ENCODE measurements around the gene TMEM174.

The TMEM174 gene

DNA sequence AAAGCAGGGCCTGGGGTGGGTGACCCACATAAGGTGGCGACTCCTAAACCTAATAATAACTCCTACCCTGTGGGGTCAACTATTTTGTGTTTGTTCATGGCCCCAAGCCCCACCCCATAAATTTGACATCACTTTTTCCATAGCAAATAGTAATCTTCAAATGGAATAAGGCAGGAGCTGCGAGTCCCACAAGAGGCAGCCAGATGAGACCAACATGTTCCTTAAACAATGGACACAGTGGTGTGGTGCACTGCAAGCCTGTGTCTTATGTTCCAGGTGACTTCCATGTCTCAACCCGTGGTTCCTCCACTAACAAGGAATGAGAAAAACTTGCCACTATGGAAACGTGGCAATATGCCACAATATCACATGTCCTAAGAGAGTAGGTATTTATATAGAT, 20.6 kb downstream of the TMEM174 start:
- ATAC-seq (ENCODE audit: insufficient read depth, low read depth) (no peak), DNase-seq (no peak)
- H3K27ac ChIP-seq (ENCODE audit: low read length), result no peak overlapping the region
- no peak overlapping the region for H3K4me3 ChIP-seq (ENCODE audit: low read depth in 1 of 2, low read length in 2 of 2)
- peaks cover 4% of the 10 kb centered on the region for H3K27me3 ChIP-seq (ENCODE audit: insufficient read depth, low read length, poor library complexity)
- TF ChIP-seq, protein P1, sequence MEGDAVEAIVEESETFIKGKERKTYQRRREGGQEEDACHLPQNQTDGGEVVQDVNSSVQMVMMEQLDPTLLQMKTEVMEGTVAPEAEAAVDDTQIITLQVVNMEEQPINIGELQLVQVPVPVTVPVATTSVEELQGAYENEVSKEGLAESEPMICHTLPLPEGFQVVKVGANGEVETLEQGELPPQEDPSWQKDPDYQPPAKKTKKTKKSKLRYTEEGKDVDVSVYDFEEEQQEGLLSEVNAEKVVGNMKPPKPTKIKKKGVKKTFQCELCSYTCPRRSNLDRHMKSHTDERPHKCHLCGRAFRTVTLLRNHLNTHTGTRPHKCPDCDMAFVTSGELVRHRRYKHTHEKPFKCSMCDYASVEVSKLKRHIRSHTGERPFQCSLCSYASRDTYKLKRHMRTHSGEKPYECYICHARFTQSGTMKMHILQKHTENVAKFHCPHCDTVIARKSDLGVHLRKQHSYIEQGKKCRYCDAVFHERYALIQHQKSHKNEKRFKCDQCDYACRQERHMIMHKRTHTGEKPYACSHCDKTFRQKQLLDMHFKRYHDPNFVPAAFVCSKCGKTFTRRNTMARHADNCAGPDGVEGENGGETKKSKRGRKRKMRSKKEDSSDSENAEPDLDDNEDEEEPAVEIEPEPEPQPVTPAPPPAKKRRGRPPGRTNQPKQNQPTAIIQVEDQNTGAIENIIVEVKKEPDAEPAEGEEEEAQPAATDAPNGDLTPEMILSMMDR (IDR thresholded peaks at IDR 0.05; ENCODE audit: borderline replicate concordance, extremely low read depth, low read length, poor library complexity, severe bottlenecking), result no peak
- no peak for TF ChIP-seq EZH2 (IDR thresholded peaks at IDR 0.05; ENCODE audit: borderline replicate concordance, low read depth, low read length, severe bottlenecking)
- H3K9me3 ChIP-seq (ENCODE audit: insufficient read depth, low read length, severe bottlenecking), result no peaks in the 10 kb centered on the region
- H3K4me2 ChIP-seq (ENCODE audit: insufficient read depth, low read length), result no peak overlapping the region
- H2AFZ ChIP-seq (ENCODE audit: low read depth, low read length), result no peak overlapping the region
- H4K20me1 ChIP-seq (ENCODE audit: insufficient read depth, low read length), result no peaks in the 10 kb centered on the region
- H3K9ac ChIP-seq (ENCODE audit: low read depth, low read length), result no peak overlapping the region
- H3K36me3 ChIP-seq (ENCODE audit: insufficient read depth, low read length), result no peaks in the 10 kb centered on the region
- H3K4me1 ChIP-seq (ENCODE audit: insufficient read depth, low read length), result no peaks in the 10 kb centered on the region
- H3K79me2 ChIP-seq (ENCODE audit: insufficient read depth, low read length), result no peaks in the 10 kb centered on the region

DNA sequence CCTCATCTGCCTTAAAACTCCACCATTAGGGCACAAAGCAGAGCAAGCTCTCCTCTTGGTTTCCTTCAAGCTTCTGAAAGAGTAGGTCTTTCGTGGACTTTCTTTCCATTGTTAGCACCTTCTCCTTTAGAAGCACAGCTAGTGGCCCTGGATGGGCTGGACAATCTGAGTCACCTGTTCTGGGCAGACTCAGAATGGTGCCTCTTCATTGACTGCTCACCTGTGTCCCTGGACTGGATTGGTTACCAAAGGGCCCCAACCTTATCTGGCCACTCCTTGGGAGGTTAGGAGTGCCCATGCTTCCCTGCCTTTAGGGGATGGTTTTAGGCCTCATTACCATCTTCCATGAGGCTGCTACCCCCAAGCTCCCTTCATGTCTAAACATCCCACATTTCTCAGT, 23.2 kb downstream of the TMEM174 start:
- H3K9ac ChIP-seq (ENCODE audit: low read depth, low read length), result no peak overlapping the region
- H3K27me3 ChIP-seq (ENCODE audit: insufficient read depth, low read length, poor library complexity), result peaks cover 10% of the 10 kb centered on the region
- no peak overlapping the region for H3K4me3 ChIP-seq (ENCODE audit: low read depth in 1 of 2, low read length in 2 of 2)
- no peaks in the 10 kb centered on the region for H3K79me2 ChIP-seq (ENCODE audit: insufficient read depth, low read length)
- H2AFZ ChIP-seq (ENCODE audit: low read depth, low read length), result no peak overlapping the region
- no peak for TF ChIP-seq EZH2 (IDR thresholded peaks at IDR 0.05; ENCODE audit: borderline replicate concordance, low read depth, low read length, severe bottlenecking)
- TF ChIP-seq, protein P1 (IDR thresholded peaks at IDR 0.05; ENCODE audit: borderline replicate concordance, extremely low read depth, low read length, poor library complexity, severe bottlenecking), result no peak
- H3K4me1 ChIP-seq (ENCODE audit: insufficient read depth, low read length), result no peaks in the 10 kb centered on the region
- H4K20me1 ChIP-seq (ENCODE audit: insufficient read depth, low read length), result no peaks in the 10 kb centered on the region
- no peak overlapping the region for H3K27ac ChIP-seq (ENCODE audit: low read length)
- ATAC-seq (ENCODE audit: insufficient read depth, low read depth) (no peak), DNase-seq (no peak)
- no peaks in the 10 kb centered on the region for H3K36me3 ChIP-seq (ENCODE audit: insufficient read depth, low read length)
- no peaks in the 10 kb centered on the region for H3K9me3 ChIP-seq (ENCODE audit: insufficient read depth, low read length, severe bottlenecking)
- H3K4me2 ChIP-seq (ENCODE audit: insufficient read depth, low read length), result no peak overlapping the region

DNA sequence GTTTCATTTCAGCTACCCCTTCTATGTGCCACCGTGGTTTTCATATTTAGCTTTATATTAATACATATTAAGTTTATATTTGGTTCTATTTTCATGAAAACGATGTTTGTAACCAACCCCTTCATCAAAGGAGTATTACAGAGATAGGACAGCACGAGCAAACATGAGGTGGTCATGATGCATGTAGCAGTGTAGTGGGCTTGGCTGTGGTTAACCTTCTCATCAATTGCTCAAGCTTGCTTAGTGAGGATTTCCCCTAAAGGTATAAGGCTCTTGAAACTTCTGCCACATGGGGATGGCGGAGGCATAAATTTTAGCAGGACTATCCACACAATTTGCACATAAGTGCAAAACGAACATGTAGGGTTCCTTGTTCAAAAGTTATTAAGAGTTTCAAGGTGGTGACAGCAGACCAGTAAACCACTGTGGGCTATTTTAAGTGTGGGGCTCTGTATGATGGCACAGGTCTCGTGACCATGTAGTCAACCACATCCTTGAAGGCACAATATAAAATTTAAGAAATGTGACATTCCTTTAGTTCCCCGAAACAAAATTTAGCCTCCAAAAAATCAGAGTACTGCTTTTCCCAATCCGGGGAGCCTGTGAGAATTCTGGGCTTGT, 24.8 kb downstream of the TMEM174 start:
- TF ChIP-seq, protein P1 (IDR thresholded peaks at IDR 0.05; ENCODE audit: borderline replicate concordance, extremely low read depth, low read length, poor library complexity, severe bottlenecking), result no peak
- TF ChIP-seq EZH2 (IDR thresholded peaks at IDR 0.05; ENCODE audit: borderline replicate concordance, low read depth, low read length, severe bottlenecking), result no peak

More for the DNA sequence above, 24.8 kb downstream of the TMEM174 start:
- Histone ChIP-seq H3K27me3 (ENCODE audit: insufficient read depth, low read length, poor library complexity) (peaks cover 17% of the 10 kb centered on the region), H3K79me2 (ENCODE audit: insufficient read depth, low read length) (no peaks in the 10 kb centered on the region), H4K20me1 (ENCODE audit: insufficient read depth, low read length) (no peaks in the 10 kb centered on the region), H3K36me3 (ENCODE audit: insufficient read depth, low read length) (no peaks in the 10 kb centered on the region), H2AFZ (ENCODE audit: low read depth, low read length) (no peak overlapping the region), H3K4me1 (ENCODE audit: insufficient read depth, low read length) (no peaks in the 10 kb centered on the region), H3K4me3 (ENCODE audit: low read depth in 1 of 2, low read length in 2 of 2) (no peak overlapping the region), H3K9ac (ENCODE audit: low read depth, low read length) (no peak overlapping the region), H3K4me2 (ENCODE audit: insufficient read depth, low read length) (no peak overlapping the region), H3K9me3 (ENCODE audit: insufficient read depth, low read length, severe bottlenecking) (no peaks in the 10 kb centered on the region), H3K27ac (ENCODE audit: low read length) (no peak overlapping the region)
- ATAC-seq (ENCODE audit: insufficient read depth, low read depth), result peak; percentile 42; the same call in 1 of the 3 replicates
- DNase-seq, result no peak

Data from DND-41 (cell line).